Fibroblast of mammary gland (primary cell): Measurements from ENCODE around the gene AKR1E2.

Experiments used
- DNase-seq: peaks from one replicate; pipeline ENCODE4 v3.0.0-alpha.2; 2010; ENCODE audit warnings: low read depth
- H3K4me3 ChIP-seq: 2 replicates; pipeline ENCODE4 v1.5.1; 2011; ENCODE audit warnings: low read depth, mild to moderate bottlenecking, low read length, moderate library complexity; ENCODE audit not compliant: control insufficient read depth
- TF ChIP-seq, protein P1 (sequence below): conservative IDR thresholded peaks from 2 replicates; pipeline ENCODE4 v1.5.1; 2011; ENCODE audit warnings: low read depth, low read length, inconsistent platforms; ENCODE audit not compliant: control insufficient read depth, insufficient read depth

AKR1E2 gene

DNA sequence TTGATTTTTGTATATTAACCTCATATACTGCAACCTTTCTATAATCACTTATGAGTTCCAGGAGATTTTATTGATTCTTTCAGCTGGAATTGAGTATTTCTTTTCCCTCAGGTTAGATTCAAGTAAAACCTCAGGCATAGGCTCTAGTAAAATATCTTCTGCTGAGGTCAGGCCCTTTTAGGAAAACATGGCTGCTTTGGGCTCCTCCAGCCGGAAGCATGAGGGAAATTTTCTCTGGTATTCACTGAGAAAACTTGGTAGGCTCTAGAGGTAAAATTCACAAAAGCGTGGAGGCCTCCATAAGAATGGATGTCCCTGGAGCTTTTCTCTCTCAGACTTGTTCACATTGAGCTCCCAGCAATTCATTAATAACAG lies 56.7 kb downstream of the AKR1E2 start:
- no peak overlapping the region for H3K4me3 ChIP-seq

GRCh38 chr10:4883079-4883739 lies 57.2 kb downstream of the AKR1E2 start:
- H3K4me3 ChIP-seq = no peak overlapping the region
- TF ChIP-seq, protein P1, sequence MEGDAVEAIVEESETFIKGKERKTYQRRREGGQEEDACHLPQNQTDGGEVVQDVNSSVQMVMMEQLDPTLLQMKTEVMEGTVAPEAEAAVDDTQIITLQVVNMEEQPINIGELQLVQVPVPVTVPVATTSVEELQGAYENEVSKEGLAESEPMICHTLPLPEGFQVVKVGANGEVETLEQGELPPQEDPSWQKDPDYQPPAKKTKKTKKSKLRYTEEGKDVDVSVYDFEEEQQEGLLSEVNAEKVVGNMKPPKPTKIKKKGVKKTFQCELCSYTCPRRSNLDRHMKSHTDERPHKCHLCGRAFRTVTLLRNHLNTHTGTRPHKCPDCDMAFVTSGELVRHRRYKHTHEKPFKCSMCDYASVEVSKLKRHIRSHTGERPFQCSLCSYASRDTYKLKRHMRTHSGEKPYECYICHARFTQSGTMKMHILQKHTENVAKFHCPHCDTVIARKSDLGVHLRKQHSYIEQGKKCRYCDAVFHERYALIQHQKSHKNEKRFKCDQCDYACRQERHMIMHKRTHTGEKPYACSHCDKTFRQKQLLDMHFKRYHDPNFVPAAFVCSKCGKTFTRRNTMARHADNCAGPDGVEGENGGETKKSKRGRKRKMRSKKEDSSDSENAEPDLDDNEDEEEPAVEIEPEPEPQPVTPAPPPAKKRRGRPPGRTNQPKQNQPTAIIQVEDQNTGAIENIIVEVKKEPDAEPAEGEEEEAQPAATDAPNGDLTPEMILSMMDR = no peak
- DNase-seq = peak; percentile 88

More for the DNA sequence above, 56.7 kb downstream of the AKR1E2 start:
- no peak for DNase-seq
- TF ChIP-seq, protein P1 = no peak

DNA sequence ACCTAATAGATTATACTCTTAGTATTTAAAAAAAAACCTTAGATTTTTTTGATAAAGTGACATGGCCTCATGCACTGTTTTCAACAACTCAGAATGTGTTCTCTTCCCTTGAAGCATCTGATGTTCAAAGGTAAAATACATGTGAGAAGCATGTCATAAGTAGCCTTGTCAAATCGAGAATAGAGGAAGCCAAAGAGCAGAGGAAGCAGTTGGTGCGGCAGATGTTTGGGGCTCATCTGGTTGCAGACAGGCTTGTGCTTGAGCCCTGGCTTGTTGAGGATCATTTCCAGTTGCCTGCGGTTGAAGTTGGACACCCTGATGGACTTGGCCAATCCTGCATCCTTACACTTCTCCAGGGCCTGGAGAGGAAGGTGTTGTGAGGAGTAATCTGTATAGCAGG lies 59.2 kb downstream of the AKR1E2 start:
- no peak overlapping the region for H3K4me3 ChIP-seq
- TF ChIP-seq, protein P1 = no peak
- no peak for DNase-seq

- no peak for DNase-seq
- TF ChIP-seq, protein P1 = no peak
- no peak overlapping the region for H3K4me3 ChIP-seq
Measured at GRCh38 chr10:4887501-4887900, 61.5 kb downstream of the AKR1E2 start.

GRCh38 chr10:4888236-4888635 lies 62.2 kb downstream of the AKR1E2 start:
- peak; percentile 12 for DNase-seq
- TF ChIP-seq, protein P1 = no peak
- no peak overlapping the region for H3K4me3 ChIP-seq

- no peak for DNase-seq
- H3K4me3 ChIP-seq = no peak overlapping the region
- TF ChIP-seq, protein P1 = no peak
Measured at GRCh38 chr10:4889959-4890358, 64.0 kb downstream of the AKR1E2 start.

GRCh38 chr10:4892681-4893080 lies 66.7 kb downstream of the AKR1E2 start:
- no peak overlapping the region for H3K4me3 ChIP-seq
- TF ChIP-seq, protein P1 = no peak

More at GRCh38 chr10:4892681-4893080, 66.7 kb downstream of the AKR1E2 start:
- DNase-seq = no peak
